Activated naive CD8-positive, alpha-beta T cell treated with anti-CD3 and anti-CD28 coated beads for 36 hours (primary cell): Measurements from ENCODE around the gene LIG1. TPM values are rescaled to one million over a fixed set of nuclear protein-coding genes. Genes with fewer than 3 reads are reported as not detected.
"Not testable (repeated sequence)": the region's sequence is repeated elsewhere in the genome, so short reads cannot be mapped to it uniquely, and the experiment has no call there.

Source experiments
- DNase-seq: peaks from one replicate; pipeline ENCODE4 v3.0.0; 2021
- H3K27ac Mint-ChIP-seq: one replicate; pipeline ENCODE4 v1.8.0; 2022; ENCODE audit warnings: mild to moderate bottlenecking, moderate library complexity, mixed read lengths
- H3K27me3 Mint-ChIP-seq: one replicate; pipeline ENCODE4 v1.8.0; 2022; ENCODE audit warnings: mild to moderate bottlenecking, mixed read lengths
- H3K36me3 Mint-ChIP-seq: one replicate; pipeline ENCODE4 v1.8.0; 2021; ENCODE audit warnings: mild to moderate bottlenecking, mixed read lengths
- H3K4me1 Mint-ChIP-seq: one replicate; pipeline ENCODE4 v1.8.0; 2021; ENCODE audit warnings: mixed read lengths
- H3K4me3 Mint-ChIP-seq: one replicate; pipeline ENCODE4 v1.8.0; 2022; ENCODE audit warnings: mild to moderate bottlenecking, moderate library complexity, mixed read lengths
- H3K9me3 Mint-ChIP-seq: one replicate; pipeline ENCODE4 v1.8.0; 2022; ENCODE audit warnings: mixed read lengths
- total RNA-seq, 2 experiments: library from RNA; stranded (reverse); gene quantifications; one replicate each; pipeline ENCODE4 v1.2.3, GENCODE V29; 2021

The LIG1 gene
- total RNA-seq, 2 experiments from 2014 or later = 147 to 165 TPM

DNA sequence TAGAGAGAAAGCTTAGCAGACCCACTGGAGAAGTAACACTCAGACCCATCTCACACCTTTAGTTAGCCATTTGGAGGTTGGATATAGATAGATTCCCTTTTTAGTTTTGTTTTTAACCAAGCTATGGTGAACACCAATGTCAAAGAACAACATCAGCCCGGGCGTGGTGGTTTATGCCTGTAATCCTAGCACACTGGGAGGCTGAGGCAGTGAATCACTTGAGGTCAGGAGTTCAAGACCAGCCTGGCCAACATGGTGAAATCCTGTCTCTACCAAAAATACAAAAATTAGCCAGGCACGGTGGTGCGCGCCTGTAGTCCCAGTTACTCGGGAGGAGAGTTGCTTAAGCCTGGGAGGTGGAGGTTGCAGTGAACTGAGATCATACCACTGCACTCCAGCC lies 81.2 kb downstream of the LIG1 start:
- not testable (repeated sequence) for H3K36me3 Mint-ChIP-seq, H3K27ac Mint-ChIP-seq

DNA sequence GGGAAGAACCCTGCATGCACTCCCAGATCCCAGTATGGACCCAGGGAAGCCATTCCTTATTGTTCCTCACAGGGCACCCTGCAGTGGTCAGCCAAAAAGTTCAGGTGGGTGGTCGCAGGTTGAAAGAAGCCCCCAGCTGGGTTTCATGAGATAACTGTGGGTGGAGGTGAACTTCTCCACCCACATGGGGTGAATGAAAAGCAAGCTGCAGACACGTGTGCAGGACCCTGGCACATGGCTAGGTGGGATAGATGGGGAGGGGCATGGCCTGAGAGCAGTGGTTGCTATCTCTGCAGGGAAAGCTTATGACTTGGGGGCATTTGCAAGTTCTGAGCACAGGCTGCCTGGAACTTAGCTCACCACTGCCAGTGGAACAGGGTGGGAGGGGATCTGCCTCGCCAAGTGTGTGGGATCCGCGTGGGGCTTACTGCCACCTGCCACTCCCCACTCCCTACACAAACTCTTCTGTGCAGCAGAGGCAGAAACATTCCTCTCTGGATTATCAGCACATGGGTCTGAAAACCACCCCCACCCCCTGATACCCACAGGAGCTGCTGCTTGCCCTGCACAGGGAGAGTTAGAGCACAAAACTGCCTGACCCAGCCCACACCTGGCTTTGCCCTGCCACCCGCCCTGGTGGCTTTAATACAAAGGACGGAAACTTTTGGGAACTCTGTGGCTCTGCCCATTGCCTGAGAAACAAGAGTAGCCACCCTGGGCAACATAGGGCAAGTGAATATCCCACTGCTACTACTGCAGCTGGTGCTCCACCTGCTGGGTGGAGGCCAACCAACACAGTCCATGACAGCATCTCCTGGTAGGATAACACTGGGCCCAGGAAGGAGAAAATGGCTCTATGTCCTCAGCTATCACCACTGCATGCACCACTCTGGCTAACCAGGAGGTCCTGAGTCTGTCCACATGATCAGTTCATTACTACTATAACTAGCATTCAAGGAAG lies 84.0 kb downstream of the LIG1 start:
- no peak for DNase-seq
- no peak overlapping the region for H3K4me3 Mint-ChIP-seq
- H3K36me3 Mint-ChIP-seq = no peaks in the 10 kb centered on the region
- H3K27ac Mint-ChIP-seq = no peak overlapping the region
- peaks cover 14% of the 10 kb centered on the region for H3K27me3 Mint-ChIP-seq
- H3K4me1 Mint-ChIP-seq = no peaks in the 10 kb centered on the region
- no peaks in the 10 kb centered on the region for H3K9me3 Mint-ChIP-seq

More for the DNA sequence above, 81.2 kb downstream of the LIG1 start:
- not testable (repeated sequence) for H3K4me3 Mint-ChIP-seq, H3K9me3 Mint-ChIP-seq, DNase-seq, H3K4me1 Mint-ChIP-seq
- H3K27me3 Mint-ChIP-seq = peaks cover 14% of the 10 kb centered on the region

GRCh38 chr19:48085076-48085475 lies 85.1 kb downstream of the LIG1 start:
- H3K4me1 Mint-ChIP-seq = no peaks in the 10 kb centered on the region
- no peak for DNase-seq

GRCh38 chr19:48081106-48081505 lies 89.0 kb downstream of the LIG1 start:
- no peaks in the 10 kb centered on the region for H3K36me3 Mint-ChIP-seq
- H3K4me1 Mint-ChIP-seq = no peaks in the 10 kb centered on the region
- H3K27me3 Mint-ChIP-seq = peaks cover 15% of the 10 kb centered on the region
- H3K27ac Mint-ChIP-seq = no peak overlapping the region
- DNase-seq = no peak
- no peak overlapping the region for H3K4me3 Mint-ChIP-seq
- no peaks in the 10 kb centered on the region for H3K9me3 Mint-ChIP-seq

More at GRCh38 chr19:48085076-48085475, 85.1 kb downstream of the LIG1 start:
- no peaks in the 10 kb centered on the region for H3K9me3 Mint-ChIP-seq
- peaks cover 15% of the 10 kb centered on the region for H3K27me3 Mint-ChIP-seq
- H3K4me3 Mint-ChIP-seq = no peak overlapping the region
- no peaks in the 10 kb centered on the region for H3K36me3 Mint-ChIP-seq
- H3K27ac Mint-ChIP-seq = no peak overlapping the region

DNA sequence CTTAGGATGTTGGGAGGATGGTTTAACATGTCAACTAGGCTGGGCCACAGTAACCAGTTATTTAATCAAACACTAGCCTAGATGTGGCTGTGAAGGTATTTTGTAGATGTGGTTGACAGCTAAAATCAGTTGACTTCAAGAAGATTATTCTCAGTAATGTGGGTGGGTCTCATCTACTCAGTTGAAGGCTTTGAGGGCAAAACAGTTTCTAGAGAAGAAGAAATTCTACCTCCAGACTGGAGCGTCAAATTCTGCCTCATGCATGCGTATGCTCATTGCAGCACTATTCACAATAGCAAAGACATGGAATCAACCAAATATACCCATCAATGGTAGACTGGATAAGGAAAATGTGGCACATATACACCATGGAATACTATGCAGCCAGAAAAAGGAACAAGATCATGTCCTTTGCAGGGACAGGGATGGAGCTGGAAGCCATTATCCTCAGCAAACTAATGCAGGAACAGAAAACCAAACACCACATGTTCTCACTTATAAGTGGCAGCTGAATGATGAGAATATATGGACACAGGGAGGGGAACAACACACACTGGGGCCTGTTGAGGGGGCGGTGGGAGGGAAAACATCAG lies 99.9 kb downstream of the LIG1 start:
- H3K27me3 Mint-ChIP-seq, H3K27ac Mint-ChIP-seq, DNase-seq, H3K9me3 Mint-ChIP-seq, H3K4me1 Mint-ChIP-seq, H3K36me3 Mint-ChIP-seq, H3K4me3 Mint-ChIP-seq: not testable (repeated sequence)

DNA sequence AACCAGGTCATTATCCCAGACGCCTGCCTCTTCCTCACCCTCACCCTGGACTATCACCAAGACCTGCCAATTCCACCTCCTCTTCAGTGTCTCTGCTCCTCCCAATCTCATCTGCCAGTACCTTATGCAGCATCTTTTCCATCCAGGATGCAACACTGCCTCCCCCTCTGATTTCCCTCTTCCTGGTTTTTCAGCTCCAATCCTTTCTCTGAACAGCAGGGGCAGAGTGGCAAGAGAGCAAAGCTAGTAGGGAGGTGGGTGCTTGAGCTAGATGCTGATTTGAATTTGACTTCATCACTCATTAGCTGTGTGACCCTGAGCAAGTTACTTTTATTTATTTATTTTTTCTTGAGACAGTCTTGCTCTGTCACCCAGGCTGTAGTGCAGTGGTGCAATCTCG lies 100.7 kb downstream of the LIG1 start:
- Mint-ChIP-seq H3K27ac (no peak overlapping the region), H3K36me3 (no peaks in the 10 kb centered on the region), H3K27me3 (peaks cover 3% of the 10 kb centered on the region), H3K9me3 (no peaks in the 10 kb centered on the region), H3K4me3 (no peak overlapping the region), H3K4me1 (no peaks in the 10 kb centered on the region)
- no peak for DNase-seq

Other genes with a start within 250 kb of the LIG1 start
- not detected for gene BSPH1, start 178.2 kb downstream of the LIG1 start, total RNA-seq
- gene ELSPBP1, start 175.7 kb downstream of the LIG1 start, total RNA-seq = not detected
- not detected for gene CABP5, start 126.3 kb downstream of the LIG1 start, total RNA-seq
- 1 to 10 TPM; 2.0 to 2.5 TPM for gene PLA2G4C, start 59.5 kb downstream of the LIG1 start, total RNA-seq
- 1 to 10 TPM; 7.3 to 7.7 TPM for gene ZSWIM9, start 336 bp upstream of the LIG1 start, total RNA-seq
- gene CARD8, start 85.6 kb upstream of the LIG1 start, total RNA-seq = 100 to 1,000 TPM; 102 to 103 TPM
- under 1 TPM; 0.44 to 0.60 TPM for gene ZNF114, start 99.7 kb upstream of the LIG1 start, total RNA-seq
- 100 to 1,000 TPM; 185 to 187 TPM for gene EMP3, start 155.2 kb upstream of the LIG1 start, total RNA-seq
- 10 to 100 TPM; 15.5 to 16.6 TPM for gene TMEM143, start 193.6 kb upstream of the LIG1 start, total RNA-seq
- gene SYNGR4, start 194.0 kb upstream of the LIG1 start, total RNA-seq = under 1 TPM in 1 of 2 experiments, not detected in 1; 0.31 TPM
- 10 to 100 TPM; 72.5 to 73.9 TPM for gene KDELR1, start 221.2 kb upstream of the LIG1 start, total RNA-seq
- under 1 TPM; 0.28 to 0.29 TPM for gene GRIN2D, start 223.3 kb upstream of the LIG1 start, total RNA-seq